HG02610 (cell line): ENCODE data around the gene EBNA1BP2.
"Not testable (repeated sequence)": the region's sequence is repeated elsewhere in the genome, so short reads cannot be mapped to it uniquely, and the experiment has no call there.

Experiments
- ATAC-seq: cut with Tn5 transposase; IDR thresholded peaks from one replicate; pipeline ENCODE4 v1.9.1; 2021; ENCODE audit warnings: mild to moderate bottlenecking, moderate library complexity; ENCODE audit not compliant: unreplicated experiment

Gene EBNA1BP2

DNA sequence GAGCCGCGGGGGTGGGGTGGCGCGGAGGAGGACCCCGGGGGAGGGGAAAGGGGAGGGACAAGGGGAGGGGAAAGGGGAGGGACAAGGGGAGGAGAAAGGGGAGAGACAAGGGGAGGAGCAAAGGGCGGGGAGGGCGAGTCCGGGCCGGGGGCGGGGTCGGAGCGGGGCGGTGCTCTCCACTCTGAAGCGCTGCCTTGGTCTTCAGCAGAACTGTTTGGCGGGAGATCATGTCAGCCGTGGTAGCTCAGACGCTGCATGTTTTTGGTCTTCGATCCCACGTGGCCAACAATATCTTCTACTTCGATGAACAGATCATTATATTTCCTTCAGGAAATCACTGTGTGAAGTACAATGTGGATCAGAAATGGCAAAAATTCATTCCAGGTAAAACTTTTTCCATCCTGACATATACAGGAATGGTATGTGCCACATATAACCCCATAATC, 460 bp upstream of the EBNA1BP2 start:
- peak; percentile 57 for ATAC-seq

DNA sequence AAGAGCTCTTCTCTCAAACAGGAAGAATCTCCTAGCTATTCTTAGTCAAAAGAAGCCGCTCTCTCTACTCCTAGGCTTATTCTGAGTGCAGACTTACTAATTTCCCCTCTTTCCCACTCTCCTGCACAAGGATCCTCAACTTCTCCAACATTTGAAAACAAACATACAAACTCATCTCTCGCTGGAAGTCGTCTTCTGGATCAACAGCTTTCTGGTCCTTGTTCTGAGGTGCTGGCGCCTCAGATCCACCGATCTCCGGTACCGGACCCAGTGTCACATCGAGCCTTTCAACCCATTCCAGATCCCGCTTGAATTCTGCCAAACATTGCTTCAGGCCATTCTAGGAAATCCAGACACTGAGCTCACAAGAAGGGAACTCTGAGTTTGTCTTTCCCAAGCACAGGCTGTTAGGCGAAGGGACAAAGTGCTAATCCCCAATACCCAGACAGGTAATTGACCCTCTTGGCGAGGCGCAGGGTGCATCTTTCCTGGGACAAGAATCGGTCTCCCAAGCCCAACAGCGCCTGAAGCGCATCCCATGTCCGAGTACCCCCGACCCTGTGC, 696 bp downstream of the EBNA1BP2 start:
- ATAC-seq = no peak

DNA sequence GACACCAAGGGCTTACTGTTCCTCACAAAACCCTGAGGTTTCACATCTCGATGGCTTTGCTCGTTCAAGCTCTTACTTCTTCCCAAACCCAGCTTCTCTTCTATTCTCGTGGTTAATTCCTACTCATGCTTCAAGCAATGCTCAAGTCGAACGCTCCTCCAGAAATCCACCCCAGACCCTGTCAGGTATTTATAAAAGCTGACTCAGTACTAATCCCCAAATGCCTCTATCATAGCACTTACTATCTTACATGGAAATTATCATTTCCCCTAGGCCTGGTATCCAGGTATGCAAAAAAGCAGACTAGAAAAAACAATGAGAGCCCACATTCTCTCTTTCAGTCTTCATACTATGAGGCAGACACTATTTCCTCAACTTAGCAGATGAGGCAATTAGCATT, 6.3 kb downstream of the EBNA1BP2 start:
- no peak for ATAC-seq

DNA sequence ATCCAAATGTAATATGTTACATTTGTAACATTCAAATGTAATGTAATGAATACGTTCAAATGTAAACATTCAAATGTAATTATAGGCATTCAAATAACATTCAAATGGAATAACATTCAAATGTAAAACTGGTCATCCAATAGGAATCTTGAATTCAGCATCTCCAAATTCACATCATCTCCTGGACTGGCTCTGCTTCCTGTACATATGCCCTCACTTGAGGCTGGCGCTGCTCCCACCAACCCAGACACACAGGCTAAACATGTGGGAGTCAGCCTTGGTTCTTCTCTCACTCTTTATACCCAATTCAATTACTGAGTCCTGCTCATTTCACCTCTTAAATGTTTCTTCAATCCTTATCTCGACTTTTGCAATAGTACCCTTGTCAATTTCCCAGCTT, 6.9 kb downstream of the EBNA1BP2 start:
- ATAC-seq = no peak

DNA sequence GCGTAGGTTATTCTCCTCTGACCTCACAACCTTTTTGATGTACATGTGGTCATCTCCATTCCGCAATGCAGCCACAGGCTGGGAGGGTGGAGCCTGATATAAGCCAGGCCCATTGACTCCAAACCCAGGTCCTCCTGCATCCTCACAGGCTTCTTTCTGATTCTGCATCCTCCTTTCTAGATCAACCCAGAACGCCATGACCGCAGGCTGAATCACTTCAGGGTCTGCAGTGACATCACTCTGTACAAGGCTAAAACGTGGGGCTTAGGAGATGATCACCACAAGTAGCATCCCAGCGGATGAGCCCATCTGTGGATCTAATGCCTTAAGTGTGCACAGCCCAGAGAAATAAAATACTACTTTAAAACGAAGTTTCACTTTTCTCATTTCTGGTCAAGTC, 16.1 kb downstream of the EBNA1BP2 start:
- ATAC-seq = no peak

DNA sequence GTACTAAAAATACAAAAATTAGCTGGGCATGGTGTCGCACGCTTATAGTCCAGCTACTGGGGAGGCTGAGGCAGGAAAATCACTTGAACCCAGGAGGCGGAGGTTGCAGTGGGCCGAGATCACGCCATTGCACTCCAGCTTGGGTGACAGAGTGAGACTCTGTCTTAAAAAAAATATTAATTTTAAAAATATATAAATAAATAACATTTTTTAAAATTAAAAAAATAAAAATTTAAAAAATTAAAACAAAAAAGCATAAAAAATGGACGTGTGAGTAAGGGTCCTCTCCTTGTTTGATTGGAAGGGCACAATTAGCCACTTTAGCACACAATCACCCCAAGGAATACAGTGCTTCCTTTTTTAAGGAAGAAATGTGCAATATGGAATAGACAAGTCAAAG, 18.6 kb downstream of the EBNA1BP2 start:
- no peak for ATAC-seq

DNA sequence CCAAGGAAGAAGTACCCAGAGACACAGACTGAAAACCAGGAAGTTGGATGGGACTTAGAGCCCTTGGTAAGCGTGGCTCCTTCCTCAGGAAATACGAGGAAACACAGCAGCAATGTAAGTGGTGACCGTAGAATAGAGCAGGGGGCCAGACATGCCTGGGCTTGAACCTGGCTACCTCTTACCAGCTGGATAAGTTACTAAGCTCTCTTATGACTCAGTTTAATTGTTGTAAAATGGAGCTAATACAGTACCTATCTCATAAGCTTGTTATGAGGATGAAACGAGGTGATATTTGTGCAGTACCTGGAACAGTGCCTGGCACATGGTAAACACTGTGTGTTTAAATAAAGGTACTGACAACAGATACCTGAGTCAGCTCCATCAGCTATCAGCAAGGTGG, 19.2 kb downstream of the EBNA1BP2 start:
- ATAC-seq = no peak

DNA sequence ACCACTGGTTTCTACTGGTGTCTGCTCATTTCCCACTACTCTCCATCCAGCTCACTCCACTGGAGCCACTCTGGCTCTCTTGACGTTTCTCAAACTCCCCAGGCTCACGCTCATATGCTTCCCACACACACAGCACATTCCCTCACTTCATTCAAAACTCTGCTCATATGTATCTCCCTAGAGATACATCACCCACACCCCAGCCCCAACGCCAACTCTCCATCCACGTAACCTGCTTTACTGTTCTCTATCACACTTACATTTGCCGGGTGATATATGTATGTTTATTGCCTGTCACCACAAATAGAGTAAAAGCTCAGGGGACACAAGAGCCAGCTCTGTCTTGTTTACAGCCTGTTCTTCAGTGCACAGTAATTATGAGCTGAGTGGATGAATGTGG, 22.2 kb downstream of the EBNA1BP2 start:
- no peak for ATAC-seq

DNA sequence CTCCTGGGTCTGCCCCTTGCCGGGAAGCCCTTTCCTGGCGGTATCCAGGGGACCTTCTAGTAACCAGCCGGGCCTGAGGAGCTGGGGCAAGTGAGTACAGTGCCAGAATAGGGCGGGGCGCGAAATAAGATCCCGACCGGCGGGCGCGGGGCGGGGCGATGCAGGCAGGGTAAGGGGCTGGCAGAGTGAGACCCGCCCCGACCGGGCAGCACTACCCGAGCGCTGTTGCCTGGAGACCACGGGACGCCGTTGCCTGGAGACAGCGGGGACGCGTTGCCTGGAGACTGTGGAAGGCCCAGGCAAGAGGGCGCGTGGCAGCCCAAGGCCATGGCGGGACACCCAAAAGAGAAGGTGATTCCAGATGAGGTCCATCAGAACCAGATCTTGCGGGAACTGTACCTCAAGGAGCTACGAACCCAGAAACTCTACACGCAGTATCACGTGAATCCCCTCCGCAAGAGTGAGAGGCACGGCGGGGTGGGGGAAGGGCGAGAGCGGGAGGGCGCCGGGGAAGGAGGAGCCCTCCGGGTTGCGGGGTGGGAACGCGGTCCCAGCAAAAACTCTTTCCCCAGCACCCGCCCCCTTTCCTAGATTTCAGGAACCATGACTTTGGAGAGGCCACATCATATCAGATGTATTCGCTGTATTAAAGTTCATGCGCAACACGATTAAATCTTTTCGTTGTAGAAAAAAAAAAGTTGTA, 24.3 kb downstream of the EBNA1BP2 start:
- no peak for ATAC-seq

DNA sequence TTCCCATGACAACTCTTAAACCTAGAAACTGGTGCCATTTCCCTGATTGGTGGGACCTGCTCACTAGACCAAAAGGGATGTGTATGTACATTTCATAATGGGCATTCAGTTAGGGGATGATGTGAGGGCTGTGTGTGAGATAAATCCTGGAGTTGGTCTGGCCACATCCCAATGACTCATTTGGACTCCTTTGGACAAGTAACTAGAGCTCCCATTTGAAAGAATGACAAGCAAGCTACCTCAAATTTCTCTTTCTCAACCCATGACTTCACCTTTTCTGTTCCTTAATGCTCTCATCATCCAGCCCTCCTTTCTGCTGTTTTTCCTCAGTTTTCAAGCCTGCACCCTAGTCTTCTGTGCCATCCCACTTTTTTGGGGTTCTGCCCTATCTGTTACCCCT, 27.9 kb downstream of the EBNA1BP2 start:
- no peak for ATAC-seq

DNA sequence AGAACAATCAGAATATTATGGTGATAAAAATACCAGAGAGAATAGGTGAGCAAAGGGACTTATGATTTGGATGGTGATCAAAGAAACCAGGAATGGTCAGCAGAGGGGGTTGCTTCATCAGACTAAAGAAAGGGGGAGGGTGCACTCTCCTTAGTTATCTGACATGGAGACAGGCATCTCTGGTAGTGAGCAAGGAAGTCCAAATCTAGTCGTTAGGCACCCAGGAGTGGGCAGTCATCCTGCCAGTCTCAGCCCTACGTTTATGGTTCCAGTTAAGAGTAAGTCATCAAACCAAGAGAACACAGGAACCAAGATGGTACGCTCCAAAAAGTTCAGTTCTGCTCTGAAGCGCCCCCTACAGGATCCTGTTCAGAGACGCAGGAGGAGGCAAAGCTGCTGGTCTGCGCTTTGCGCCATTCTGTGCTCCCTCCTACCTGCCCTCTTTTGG, 28.6 kb downstream of the EBNA1BP2 start:
- no peak for ATAC-seq

DNA sequence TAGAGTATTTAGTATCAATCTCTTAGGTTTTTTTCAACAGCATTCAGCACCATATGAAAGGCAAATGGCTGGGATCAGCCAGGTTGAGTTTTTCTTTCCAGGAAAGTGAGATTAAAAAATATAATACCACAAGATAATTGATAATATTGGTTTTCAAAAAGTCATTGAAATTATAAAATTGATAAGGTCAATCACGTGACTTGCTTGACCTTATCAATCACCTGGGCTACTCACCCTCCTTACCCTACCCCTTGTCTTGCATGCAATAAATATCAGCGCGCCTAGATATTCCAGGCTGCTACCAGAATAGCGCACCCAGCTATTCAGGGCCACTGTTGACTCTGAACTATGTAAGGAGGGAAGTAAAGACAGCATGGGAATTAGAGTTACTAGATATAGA, 31.5 kb downstream of the EBNA1BP2 start:
- ATAC-seq = no peak

DNA sequence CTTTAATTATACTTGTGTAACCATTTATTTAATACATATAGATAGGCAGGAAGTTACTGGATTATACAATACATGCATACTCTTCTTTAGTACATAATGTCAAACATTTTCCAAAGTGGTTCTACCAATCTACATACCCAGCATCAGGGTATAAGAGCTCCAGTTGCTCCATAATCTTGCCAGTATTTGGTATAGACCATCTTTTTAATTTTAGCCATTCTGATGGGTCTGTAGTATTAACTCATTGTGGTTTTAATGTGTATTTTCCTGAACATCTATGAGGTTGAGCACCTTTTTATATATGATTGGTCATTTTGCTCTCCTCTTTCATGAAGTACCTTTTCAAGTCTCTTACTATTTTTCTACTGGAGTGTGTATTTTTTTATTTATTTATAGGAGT, 32.1 kb downstream of the EBNA1BP2 start:
- no peak for ATAC-seq

DNA sequence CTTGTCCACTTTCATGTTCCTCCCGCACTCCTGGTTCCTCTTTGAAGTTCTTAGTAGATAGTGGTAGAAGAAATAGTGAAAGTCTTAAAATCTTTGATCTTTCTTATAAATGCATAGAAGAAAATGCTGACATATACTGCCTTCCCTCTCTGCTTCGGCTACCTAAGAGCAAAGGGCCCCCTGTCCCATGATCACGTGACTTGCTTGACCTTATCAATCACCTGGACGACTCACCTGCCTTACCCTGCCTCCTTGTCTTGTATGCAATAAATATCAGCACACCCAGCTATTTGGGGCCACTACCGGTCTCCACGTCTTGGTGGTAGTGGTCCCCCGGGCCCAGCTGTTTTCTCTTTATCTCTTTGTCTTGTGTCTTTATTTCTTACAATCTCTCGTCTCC, 32.8 kb downstream of the EBNA1BP2 start:
- ATAC-seq = not testable (repeated sequence)

DNA sequence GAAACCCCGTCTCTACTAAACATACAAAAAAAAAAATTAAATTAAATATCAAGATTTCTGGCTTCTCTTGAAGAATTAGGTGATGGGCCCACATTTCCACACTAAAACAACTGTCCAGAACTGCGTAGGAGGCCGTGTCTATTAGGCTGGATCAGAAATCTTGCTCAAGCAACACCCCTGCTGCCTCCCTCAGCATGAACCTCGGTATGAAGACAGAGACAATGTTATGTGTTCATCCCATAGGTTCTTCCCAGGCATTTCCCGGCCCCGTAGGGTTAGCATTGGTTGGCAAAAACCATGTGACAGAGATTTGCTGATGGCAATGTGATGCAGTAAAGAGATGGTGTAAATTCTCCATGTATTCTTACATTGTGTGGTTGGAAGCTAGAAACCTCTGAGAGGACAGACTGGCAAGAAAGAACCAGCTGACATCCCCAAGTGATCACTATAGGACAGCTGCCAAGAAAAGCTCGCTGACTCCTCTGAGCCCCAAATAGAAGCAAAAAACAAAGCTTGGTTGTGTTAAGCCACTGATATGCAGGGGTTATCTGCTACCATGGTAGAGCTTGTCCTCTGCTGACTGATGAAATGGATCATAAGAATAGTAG, 34.5 kb downstream of the EBNA1BP2 start:
- no peak for ATAC-seq

DNA sequence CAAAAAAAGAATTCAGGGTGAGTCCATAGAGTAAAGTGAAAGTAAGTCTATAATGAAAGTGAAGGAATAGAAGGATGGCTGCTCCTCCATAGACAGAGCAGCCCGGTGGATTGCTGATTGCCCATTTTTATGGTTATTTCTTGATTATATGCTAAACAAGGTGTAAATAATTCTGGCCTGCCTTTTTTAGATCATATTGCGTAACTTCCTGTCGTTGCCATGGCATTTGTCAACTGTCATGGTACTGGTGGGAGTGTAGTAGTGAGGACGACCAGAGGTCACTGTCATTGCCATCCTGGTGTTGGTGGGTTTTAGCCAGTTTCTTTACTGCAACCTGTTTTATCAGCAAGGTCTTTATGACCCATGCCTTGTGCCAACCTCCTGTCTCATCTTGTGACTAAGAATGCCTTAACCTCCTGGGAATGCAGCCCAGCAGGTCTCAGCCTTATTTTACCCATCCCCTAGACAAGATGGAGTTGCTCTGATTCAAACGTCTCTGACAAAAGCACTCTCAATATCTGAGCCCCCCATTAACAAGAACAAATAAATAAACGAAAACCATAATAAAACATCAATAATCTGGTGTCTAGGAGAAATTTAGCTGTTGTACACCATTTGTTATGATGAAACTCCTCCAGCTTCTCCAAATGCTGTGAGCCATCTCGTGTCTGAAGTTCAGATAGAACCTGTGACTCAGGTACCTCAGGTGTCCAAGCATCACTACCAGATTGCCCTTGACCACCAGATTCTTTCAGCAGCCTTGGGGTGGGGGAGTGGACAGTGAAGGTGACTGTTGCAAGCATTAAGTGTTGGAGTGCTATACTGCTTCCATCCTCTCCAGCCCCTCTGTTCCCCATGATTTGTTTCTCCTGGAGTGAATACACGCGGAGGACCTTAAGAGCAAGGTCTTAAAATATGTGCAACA, 36.0 kb downstream of the EBNA1BP2 start:
- no peak for ATAC-seq

DNA sequence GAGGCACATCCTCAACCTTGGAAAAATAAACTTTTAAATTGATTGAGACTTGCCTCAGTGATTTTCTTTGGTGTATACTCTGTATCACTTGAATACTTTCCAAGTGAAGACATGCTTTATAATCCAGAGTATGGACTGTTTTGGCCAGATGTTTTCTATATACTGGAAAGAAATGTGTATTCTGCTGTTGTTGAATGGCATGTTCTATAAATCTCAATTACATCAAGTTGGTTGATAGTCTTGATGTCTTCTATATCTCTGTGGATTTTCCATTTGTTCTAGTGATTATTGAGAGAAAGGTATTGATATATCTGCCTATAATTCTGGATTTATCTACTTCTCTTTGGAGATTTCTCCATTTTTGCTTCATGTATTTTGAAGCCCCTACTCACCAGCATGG, 37.5 kb downstream of the EBNA1BP2 start:
- ATAC-seq = no peak

DNA sequence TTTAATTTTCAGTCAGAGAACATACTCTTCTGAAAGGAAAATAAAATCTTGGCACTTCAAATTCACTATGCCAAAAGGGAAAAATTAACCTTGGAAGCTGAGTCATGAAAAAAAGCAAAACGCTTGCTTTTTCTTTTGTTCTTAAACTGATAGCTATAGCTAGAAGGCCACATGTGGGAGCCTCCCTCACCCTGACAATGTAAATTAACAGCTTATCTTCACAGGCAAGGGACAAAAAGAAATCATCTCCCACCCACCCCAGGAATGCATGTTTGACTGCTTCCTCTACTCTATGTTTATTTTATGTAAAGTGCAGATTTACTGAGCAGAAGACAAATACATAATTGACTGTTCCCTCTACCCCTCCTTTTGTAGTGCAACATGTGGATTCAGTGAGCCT, 38.0 kb downstream of the EBNA1BP2 start:
- ATAC-seq = no peak

DNA sequence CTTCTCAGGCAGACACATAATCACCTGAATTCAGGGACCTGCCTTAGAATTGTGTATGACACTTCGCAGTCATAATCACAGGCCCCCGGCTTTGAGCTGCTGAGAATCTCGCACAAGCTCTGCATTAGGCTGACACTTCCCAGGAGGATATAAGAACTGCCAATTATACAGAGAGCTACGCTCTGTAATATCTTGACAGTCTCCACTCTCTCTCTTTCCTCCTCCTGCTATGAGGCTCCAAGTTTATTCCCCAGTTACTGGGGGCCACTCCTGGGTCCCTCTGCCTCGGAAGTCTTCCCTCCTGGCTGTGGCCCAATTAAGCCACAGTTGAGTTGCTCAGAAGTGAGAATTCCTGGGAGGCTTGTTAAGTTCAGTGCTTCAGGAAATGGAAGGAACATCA, 42.7 kb downstream of the EBNA1BP2 start:
- ATAC-seq = no peak

DNA sequence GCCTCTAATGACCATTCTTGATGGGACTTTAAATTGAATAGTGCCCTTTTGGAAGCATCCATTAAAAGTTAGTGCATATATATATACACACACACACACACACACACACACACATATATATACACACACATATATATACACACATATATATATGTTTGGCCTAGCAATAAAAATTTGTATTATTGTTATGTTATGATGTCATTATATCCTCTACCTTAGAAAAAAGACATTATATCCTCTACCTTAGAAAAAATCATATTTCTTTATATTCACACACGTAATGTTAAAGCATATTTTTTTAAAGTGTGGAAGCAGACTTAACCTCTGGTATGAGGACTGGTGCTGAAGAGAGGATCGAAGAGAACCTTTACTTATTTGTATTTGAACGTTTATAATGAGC, 43.3 kb downstream of the EBNA1BP2 start:
- ATAC-seq = no peak

DNA sequence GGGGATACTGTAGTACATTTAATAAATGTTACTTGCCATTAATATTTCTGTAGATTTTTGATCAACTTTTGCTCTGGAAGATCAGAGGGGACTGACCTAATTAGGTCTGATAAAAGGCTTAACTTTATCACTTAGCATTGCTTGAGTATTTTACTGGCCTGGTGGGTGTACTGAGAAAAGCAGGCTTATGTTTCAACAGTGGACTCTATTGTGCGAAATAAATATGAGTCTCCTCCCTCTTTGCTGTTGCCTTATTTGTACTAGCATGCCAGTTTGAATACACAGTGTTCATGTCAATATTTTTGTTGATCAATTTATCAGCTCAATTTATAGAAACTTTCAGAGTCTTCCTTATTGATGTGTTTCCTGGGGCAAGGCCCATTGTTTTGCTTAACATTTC, 49.1 kb downstream of the EBNA1BP2 start:
- ATAC-seq = no peak
